Measurements from ENCODE around the gene SV2C.
"Not testable (repeated sequence)": the region's sequence is repeated elsewhere in the genome, so short reads cannot be mapped to it uniquely, and the experiment has no call there.

Gene SV2C

GRCh38 chr5:76204713-76205112 lies 121.5 kb downstream of the SV2C start:
- peak; percentile 12 for DNase-seq (ENCODE audit: low spot score)

GRCh38 chr5:76207120-76207519 lies 123.9 kb downstream of the SV2C start:
- no peak for DNase-seq (ENCODE audit: low spot score)

- DNase-seq (ENCODE audit: low spot score), result no peak
Measured at GRCh38 chr5:76209297-76209696, 126.1 kb downstream of the SV2C start.

DNA sequence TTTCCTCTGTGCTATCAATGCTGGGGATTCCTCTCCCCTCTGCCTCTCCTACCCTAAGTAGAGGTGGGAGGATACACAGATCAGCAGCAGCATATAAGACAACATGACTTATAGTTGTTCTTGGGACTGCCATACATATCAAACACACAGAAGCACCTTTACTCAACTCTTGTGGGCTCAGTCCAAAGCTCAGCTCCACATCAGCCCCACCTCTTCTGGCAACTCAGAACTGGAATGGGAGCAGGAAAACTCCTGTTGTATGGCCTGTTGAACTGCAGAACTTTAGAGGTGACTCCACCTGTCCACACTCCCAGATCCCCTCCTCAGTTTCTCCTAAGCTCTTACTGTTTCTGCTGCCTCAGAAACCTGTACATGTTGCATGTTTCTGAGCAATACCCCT lies 127.8 kb downstream of the SV2C start:
- no peak for DNase-seq (ENCODE audit: low spot score)

- no peak for DNase-seq (ENCODE audit: low spot score)
Measured at GRCh38 chr5:76213858-76214257, 130.7 kb downstream of the SV2C start.

- DNase-seq (ENCODE audit: low spot score), result no peak
Measured at GRCh38 chr5:76216748-76217147, 133.6 kb downstream of the SV2C start.

GRCh38 chr5:76219636-76220035 lies 136.5 kb downstream of the SV2C start:
- no peak for DNase-seq (ENCODE audit: low spot score)

- no peak for DNase-seq (ENCODE audit: low spot score)
Measured at GRCh38 chr5:76221311-76221710, 138.1 kb downstream of the SV2C start.

DNA sequence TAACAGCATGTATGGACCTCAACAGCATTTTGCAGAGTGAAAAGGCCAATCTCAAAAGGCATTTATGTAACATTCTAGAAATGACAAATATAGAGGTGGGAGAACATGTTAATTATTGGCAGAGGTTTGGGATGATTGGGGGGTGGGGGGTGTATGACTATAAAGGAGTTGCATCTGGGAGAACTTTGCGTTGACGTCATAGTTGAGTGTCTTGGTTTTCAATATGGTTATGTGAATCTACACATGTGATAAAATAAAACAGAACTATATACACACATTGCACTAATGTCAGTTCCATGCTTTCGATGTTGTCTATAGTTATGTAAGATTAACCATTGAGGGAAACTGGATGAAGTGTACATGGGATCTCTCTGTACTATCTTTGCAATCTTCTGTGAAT lies 139.1 kb downstream of the SV2C start:
- no peak for DNase-seq (ENCODE audit: low spot score)

DNA sequence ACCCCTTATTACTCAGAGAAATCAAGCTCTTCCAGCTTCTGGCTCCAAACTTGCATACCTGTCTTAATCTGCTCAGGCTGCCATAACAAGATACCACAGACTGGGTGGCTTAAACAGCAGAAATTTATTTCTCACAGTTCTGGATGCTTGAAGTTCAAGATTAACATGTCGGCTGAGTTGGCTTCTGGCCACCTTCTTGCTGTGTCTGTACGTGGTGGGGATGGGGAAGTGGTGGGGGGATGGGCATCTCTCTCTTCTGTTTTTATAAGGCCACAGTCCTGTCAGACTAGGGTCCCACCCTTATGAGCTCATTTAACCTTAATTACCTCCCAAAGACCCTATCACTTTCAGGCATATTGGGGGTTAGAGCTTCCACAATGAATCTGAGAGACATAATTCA lies 140.5 kb downstream of the SV2C start:
- DNase-seq (ENCODE audit: low spot score), result no peak

GRCh38 chr5:76224898-76225297 lies 141.7 kb downstream of the SV2C start:
- DNase-seq (ENCODE audit: low spot score), result no peak

DNA sequence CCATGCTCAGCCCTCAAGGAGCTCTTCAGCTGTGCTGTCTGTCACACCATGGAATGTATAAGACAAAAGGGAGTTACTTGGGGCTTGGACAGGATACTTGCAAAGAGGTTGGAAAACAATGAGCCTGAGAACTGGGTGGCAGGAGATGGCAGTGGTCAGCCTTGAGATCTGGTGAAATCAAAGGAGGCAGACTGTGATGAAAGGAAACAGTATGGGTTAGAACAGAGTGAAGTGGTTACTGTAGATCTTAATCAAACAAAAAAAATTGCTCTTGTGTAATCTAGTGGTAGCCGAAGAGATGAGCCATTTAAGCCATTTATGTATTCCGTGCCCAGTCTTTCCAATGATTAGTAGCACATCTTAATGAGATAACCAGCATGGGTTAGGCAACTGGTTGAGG lies 142.2 kb downstream of the SV2C start:
- no peak for DNase-seq (ENCODE audit: low spot score)

GRCh38 chr5:76229900-76230299 lies 146.7 kb downstream of the SV2C start:
- no peak for DNase-seq (ENCODE audit: low spot score)

DNA sequence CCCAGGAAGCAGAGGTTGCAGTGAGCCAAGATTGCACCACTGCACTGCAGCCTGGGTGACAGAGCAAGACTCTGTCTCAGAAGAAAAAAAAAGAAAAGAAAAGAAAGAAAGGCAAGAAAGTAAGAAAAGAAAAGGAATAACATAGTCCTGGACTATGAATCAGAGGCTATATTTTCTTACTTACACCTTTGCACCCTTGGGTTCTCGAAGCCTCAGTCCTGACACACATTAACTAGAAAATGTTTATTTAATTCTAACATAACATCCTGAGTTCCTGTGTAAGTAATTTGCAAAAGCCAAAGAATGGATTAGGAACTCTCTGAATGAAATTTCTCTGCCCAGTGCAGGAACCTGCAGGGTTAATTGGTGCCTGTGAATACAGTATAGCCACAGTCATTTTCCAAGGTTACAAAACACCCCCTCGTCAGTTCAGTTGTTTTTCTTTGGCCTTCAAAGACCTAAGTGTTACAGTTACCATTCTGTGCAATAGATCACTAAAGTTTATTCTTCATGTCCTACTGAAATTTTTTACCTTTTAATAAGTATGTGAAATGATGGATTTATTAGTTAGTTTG lies 147.6 kb downstream of the SV2C start:
- no peak for DNase-seq (ENCODE audit: low spot score)

DNA sequence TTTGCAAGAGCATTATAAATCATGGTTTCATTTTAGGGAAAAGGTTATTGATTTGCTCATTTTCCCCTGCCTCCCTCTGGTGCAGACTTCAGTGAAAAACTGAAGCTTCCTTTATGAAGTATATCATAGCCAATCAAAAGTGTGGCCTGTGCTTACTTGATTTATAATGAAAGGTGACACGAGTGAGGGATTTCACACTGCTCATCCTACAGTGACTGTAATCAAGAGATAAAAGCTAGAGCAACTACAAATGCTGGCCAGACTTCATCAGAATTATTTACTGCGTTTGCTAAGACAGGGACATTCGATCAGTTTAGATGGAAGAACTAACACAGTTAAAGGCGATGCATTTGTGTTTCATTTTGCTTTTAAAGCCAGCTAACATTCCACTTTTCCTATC lies 151.5 kb downstream of the SV2C start:
- no peak for DNase-seq (ENCODE audit: low spot score)

DNA sequence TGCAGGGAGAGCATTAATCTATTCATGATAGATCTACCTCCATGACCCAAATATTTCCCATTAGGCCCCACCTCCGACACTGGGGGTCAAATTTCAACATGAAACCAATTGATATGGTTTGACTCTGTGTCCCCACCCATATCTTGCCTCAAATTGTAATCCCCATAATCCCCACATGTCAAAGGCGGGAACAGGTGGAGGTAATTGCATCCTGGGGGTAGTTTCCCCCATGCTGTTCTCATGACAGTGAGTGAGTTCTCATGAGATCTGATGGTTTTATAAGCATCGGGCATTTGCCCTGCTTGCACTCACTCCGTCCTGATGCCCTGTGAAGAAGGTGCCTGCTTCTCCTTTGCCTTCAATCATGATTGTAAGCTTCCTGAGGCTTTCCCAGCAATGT lies 153.5 kb downstream of the SV2C start:
- DNase-seq (ENCODE audit: low spot score), result no peak

GRCh38 chr5:76240336-76240735 lies 157.2 kb downstream of the SV2C start:
- DNase-seq (ENCODE audit: low spot score), result no peak

- DNase-seq (ENCODE audit: low spot score), result not testable (repeated sequence)
Measured at GRCh38 chr5:76242155-76242554, 159.0 kb downstream of the SV2C start.

DNA sequence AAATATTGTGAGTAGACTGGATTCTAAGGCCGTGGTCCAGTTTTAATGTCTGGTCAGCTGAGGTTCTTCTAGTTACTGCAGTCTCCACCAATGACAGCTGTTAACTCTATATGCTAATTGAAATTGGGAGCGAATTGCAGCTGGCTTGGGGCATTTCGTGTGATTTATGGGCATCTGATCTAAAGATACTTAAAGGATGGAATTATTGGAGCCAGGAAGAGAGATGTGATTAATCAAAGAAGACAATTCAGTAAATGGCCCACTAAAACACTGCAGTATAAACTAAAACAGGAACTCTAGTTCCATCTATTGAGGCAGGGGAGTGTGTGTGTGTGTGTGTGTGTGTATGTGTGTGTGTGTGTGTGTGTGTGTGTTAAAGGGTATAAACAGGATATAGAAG lies 162.4 kb downstream of the SV2C start:
- DNase-seq (ENCODE audit: low spot score), result no peak

GRCh38 chr5:76249621-76250020 lies 166.4 kb downstream of the SV2C start:
- no peak for DNase-seq (ENCODE audit: low spot score)

GRCh38 chr5:76250463-76250862 lies 167.3 kb downstream of the SV2C start:
- no peak for DNase-seq (ENCODE audit: low spot score)

DNA sequence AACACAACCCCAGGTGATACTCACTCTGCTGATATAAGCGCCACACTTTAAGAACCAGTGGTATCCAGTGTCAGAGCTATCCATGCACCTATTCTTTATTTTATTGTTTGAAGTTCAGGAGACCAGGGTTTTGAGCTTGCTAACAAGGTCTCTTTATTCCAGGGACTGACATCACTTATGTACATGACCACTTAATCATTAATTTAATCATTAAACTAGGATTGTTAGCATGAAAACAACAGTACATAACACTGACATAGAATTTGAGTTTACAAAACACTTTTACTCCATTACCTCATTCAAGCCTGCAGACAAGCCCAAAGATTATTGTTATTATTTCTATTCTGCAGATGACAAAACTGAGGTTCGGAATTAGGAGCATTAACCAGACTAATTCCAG lies 168.5 kb downstream of the SV2C start:
- DNase-seq (ENCODE audit: low spot score), result no peak

DNA sequence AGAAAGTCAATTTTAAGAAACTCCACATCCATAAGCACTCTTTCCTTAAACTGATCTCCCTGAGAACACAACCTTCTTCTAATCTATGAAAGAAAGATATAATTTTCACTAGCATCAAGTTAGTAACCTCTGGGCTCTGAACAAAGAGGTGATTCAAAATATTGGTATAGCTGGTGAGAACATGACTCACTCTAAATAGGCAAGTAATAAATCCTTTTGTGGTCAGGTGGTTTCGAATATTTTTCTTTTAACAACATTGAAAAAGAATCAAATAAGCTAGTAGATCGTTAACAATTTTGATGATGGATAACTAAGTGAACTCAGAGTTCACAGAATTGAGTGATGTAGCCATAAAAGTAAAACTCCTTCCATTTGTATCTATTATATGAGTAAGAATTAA lies 169.3 kb downstream of the SV2C start:
- DNase-seq (ENCODE audit: low spot score), result no peak

DNA sequence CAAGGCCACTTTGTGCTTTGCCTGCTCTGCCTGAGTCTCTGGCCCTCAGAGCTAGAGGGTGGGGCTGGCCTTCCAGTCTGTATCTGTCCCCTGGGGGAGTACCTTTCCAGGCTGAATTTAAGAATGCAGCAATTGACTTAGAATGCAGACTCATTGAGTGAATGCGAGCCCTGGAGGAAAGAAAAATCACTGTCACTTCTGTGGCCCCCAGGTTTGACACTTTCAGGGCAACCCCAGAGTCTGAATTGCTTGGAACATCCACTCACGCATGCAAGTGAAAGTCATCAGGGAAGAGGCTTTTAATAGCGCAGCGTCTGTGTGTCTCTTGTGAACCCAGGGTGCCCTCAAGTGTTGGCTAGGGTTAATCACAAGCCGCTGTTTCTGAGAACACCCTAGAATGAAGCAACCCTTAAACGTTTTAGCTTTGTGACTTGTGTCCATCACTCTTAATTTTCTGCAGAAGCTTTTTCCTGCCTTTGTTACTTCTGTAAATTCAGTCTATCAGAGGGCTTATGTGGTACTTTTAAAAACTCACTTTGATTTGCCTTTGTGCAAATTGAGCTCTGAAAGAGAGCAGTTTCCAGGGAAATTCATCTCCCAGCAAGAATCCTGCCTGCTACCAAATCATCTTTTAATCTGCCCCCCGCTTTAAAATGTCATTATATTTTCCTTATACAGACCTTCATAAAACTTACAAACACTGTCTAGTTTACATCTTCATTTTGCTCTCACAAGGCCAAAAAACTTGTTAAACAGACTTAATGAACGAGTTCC lies 173.1 kb downstream of the SV2C start:
- peak; percentile 86 for DNase-seq (ENCODE audit: low spot score)

Data from cerebellar cortex (tissue), 1 donor.